ENCODE results near the gene VPS8.

The VPS8 gene

DNA sequence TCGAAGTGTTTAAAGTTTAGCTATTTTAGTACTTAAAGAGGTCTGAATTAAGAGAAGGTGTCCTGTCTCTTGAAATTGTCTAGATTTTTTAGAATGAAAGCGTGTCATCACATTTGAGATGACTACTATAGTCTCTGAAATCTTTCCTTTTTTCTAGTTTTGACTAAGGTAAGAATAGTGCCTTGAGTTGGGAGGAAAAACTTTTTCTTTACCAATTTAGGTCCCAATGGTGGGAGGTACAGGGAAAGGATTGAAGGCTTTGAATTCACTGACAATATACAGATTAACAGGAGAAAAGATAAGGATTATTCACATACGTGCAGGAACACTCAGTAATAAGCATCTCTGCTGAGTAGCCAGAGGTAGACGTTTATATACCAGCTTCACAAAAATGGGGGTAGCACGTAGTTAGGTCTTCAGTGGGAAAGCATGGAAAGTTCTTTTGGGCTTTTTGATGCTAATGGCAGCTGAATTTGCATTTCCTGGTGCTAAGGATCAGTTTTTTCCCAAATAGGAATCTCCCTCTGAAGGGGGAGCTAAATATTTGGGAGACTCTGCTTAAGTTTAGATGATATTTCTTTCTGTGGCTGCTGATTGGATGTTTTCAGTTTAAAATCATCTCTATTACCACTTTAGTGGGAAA is 88.1 kb downstream of the VPS8 start:
- TF ChIP-seq FOXM1 (IDR thresholded peaks at IDR 0.05; ENCODE audit: borderline replicate concordance, low read depth) (no peak), REST (IDR thresholded peaks at IDR 0.05; ENCODE audit: low read depth) (no peak), RAD21 (IDR thresholded peaks at IDR 0.05; ENCODE audit: low read depth) (no peak), EP300 (IDR thresholded peaks at IDR 0.05; ENCODE audit: borderline replicate concordance) (no peak), NFIC (IDR thresholded peaks at IDR 0.05) (no peak), CEBPB (IDR thresholded peaks at IDR 0.05) (no peak), CREB1 (IDR thresholded peaks at IDR 0.05; ENCODE audit: low read depth) (no peak), TAF1 (IDR thresholded peaks at IDR 0.05; ENCODE audit: low read depth) (no peak), EGR1 (IDR thresholded peaks at IDR 0.05) (no peak), TEAD4 (IDR thresholded peaks at IDR 0.05) (no peak), TCF12 (IDR thresholded peaks at IDR 0.05; ENCODE audit: low read depth) (no peak), ZBTB7A (IDR thresholded peaks at IDR 0.05; ENCODE audit: low read depth) (no peak), YY1 (IDR thresholded peaks at IDR 0.05; ENCODE audit: low read depth) (no peak)
- TF ChIP-seq, protein P1, sequence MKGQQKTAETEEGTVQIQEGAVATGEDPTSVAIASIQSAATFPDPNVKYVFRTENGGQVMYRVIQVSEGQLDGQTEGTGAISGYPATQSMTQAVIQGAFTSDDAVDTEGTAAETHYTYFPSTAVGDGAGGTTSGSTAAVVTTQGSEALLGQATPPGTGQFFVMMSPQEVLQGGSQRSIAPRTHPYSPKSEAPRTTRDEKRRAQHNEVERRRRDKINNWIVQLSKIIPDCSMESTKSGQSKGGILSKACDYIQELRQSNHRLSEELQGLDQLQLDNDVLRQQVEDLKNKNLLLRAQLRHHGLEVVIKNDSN (IDR thresholded peaks at IDR 0.05) = no peak
- TF ChIP-seq, protein P2, sequence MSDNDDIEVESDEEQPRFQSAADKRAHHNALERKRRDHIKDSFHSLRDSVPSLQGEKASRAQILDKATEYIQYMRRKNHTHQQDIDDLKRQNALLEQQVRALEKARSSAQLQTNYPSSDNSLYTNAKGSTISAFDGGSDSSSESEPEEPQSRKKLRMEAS (IDR thresholded peaks at IDR 0.05) = no peak

DNA sequence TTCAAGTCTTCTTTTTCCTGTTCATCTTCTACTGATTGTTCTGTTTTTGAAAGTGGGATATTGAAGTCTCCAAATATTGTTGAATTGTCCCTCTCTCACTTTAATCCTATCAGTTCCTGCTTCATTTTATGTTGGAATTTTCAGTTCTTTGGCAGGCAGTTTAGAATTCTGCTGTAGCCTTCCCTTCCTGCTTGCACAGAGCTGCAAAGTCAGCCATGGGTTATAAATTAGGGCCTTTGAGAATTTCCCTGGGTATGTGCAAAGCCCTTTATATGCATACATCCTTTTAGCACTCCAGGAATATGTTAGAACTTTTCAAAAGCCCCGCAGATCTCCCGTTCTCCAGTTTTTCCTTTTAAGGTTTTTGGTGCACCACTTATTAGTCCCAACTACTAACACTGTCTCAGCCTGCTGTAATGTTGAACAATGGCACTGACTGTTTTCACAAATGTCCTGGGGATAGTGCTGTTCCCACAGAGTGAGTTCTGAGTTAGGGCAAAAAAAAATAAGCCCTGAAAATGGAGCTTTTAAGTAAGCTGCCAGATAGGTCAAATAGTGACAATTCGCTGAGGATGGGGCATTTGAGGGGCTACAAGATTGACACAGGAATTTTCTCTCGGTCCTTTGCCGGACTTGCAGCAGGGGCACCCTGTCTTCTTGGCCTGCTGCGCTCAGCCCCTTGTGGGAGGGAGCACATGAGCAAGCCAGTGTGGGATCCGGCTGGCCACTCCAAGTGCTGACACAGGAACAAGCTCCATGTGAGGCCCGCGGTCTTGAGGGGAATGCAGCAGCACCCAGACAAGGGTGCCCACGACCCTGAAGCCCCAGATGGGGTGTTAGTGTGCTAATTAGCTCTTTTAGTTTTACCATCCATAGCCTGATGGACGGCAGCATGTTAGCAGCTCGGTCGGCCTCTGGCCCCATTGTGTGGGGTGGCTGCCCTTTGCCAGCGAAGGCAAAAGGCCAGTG is 96.0 kb downstream of the VPS8 start:
- TF ChIP-seq REST (IDR thresholded peaks at IDR 0.05; ENCODE audit: low read depth) (no peak), CEBPB (IDR thresholded peaks at IDR 0.05) (no peak)
- TF ChIP-seq, protein P2 (IDR thresholded peaks at IDR 0.05) = no peak

DNA sequence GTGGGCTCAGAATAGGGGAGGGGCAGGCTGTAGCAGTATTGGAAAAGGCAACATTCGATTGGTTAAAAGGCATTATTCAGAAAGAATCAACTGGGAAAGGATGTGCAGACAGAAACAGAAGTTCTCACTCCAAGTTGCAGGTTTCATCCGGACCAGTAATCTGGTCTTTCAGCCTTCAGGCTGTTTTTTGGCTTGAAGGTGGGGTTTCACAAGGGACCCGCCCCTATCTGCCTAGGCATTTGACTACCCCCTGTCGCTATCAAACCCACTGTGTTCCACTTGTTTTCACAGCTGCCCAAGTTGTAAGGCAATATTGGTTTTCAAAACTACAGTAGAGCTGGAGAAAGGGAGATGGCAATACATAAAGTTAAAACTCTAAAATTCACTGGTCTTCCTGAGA is 96.9 kb downstream of the VPS8 start:
- TF ChIP-seq NFIC (IDR thresholded peaks at IDR 0.05) = no peak
- TF ChIP-seq ZBTB7A (IDR thresholded peaks at IDR 0.05; ENCODE audit: low read depth) = no peak
- TF ChIP-seq CEBPB (IDR thresholded peaks at IDR 0.05) = no peak
- TF ChIP-seq FOXM1 (IDR thresholded peaks at IDR 0.05; ENCODE audit: borderline replicate concordance, low read depth) = no peak
- TF ChIP-seq EGR1 (IDR thresholded peaks at IDR 0.05) = no peak
- no peak for TF ChIP-seq CREB1 (IDR thresholded peaks at IDR 0.05; ENCODE audit: low read depth)

- TF ChIP-seq EP300 (IDR thresholded peaks at IDR 0.05; ENCODE audit: borderline replicate concordance) (no peak), RAD21 (IDR thresholded peaks at IDR 0.05; ENCODE audit: low read depth) (no peak), TEAD4 (IDR thresholded peaks at IDR 0.05) (no peak), REST (IDR thresholded peaks at IDR 0.05; ENCODE audit: low read depth) (no peak), TCF12 (IDR thresholded peaks at IDR 0.05; ENCODE audit: low read depth) (no peak), CREB1 (IDR thresholded peaks at IDR 0.05; ENCODE audit: low read depth) (no peak), CEBPB (IDR thresholded peaks at IDR 0.05) (no peak), YY1 (IDR thresholded peaks at IDR 0.05; ENCODE audit: low read depth) (no peak), TAF1 (IDR thresholded peaks at IDR 0.05; ENCODE audit: low read depth) (no peak), FOXM1 (IDR thresholded peaks at IDR 0.05; ENCODE audit: borderline replicate concordance, low read depth) (no peak), EGR1 (IDR thresholded peaks at IDR 0.05) (no peak), ZBTB7A (IDR thresholded peaks at IDR 0.05; ENCODE audit: low read depth) (no peak), NFIC (IDR thresholded peaks at IDR 0.05) (no peak)
- TF ChIP-seq, protein P1 (IDR thresholded peaks at IDR 0.05) = no peak
- TF ChIP-seq, protein P2 (IDR thresholded peaks at IDR 0.05) = no peak
Measured at GRCh38 chr3:184910664-184911063, 98.7 kb downstream of the VPS8 start.
